ENCODE measurements around the gene CPA4. TPM values are rescaled to one million over a fixed set of nuclear protein-coding genes. Genes with fewer than 3 reads are reported as not detected.

The CPA4 gene
- total and polyA plus RNA-seq, 2 of the 13 experiments (the other 11 are each of a cell fraction or from before 2014, with no cell fraction given), result 0.20 to 0.22 TPM

DNA sequence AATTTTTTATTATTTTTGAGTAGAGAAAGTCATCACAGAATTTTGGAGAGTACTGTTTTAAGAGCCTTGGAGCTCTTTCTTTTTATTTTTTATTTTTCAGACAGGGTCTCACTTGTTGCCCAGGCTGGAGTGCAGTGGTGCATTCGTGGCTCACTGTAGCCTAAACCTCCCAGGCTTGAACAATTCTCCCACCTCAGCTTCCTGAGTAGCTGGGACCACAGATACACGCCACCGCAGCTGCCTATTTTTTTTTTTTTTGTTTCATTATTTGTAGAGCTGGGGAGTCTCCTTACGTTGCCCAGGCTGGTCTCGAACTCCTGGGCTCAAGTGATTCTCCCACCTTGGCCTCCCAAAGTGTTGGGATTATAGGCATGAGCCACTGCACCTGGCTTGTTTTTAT is 10.6 kb downstream of the CPA4 start:
- H3K9ac ChIP-seq (ENCODE audit: insufficient read depth, low read depth, low read length), result no peak overlapping the region
- H3K79me2 ChIP-seq (ENCODE audit: insufficient read depth, low read length), result no peaks in the 10 kb centered on the region
- H3K4me2 ChIP-seq (ENCODE audit: low read depth, low read length), result no peak overlapping the region
- DNase-seq (ENCODE audit: low spot score), result no peak
- no peaks in the 10 kb centered on the region for H3K36me3 ChIP-seq (replicated peaks in 1 of 2; ENCODE audit: control insufficient read depth in 1 of 2, insufficient read depth in 2 of 2, low read length in 2 of 2)
- ATAC-seq, result no peak
- H3K9me3 ChIP-seq (ENCODE audit: low read length), result no peaks in the 10 kb centered on the region
- intact Hi-C loops (cut with micrococcal nuclease; ENCODE audit: unreplicated experiment) (no loop called here), in situ Hi-C loops (cut with HindIII; ENCODE audit: extremely low pct_ligation_motif_present, low pct_unique_long_range_greater_than_20kb) (no loop called here)
- no peaks in the 10 kb centered on the region for H4K20me1 ChIP-seq (ENCODE audit: insufficient read depth, low read length)
- peaks cover 1 to 21% of the 10 kb centered on the region in 2 experiments; a peak in 2 of 5 replicates for H3K27me3 ChIP-seq (ENCODE audit: control insufficient read depth in 1 of 2, insufficient read depth in 2 of 2, low read length in 2 of 2)
- no TSS peak for BruUV-seq (replicated peaks)
- TF ChIP-seq NCOA2 (CRISPR knock-in tag; IDR thresholded peaks at IDR 0.05), result no peak
- TF ChIP-seq ZNF768 (CRISPR knock-in tag; IDR thresholded peaks at IDR 0.05), result no peak
- TF ChIP-seq PHF21A (CRISPR knock-in tag; IDR thresholded peaks at IDR 0.05), result no peak
- TF ChIP-seq ZNF713 (CRISPR knock-in tag; IDR thresholded peaks at IDR 0.05), result no peak
- TF ChIP-seq, protein P1, sequence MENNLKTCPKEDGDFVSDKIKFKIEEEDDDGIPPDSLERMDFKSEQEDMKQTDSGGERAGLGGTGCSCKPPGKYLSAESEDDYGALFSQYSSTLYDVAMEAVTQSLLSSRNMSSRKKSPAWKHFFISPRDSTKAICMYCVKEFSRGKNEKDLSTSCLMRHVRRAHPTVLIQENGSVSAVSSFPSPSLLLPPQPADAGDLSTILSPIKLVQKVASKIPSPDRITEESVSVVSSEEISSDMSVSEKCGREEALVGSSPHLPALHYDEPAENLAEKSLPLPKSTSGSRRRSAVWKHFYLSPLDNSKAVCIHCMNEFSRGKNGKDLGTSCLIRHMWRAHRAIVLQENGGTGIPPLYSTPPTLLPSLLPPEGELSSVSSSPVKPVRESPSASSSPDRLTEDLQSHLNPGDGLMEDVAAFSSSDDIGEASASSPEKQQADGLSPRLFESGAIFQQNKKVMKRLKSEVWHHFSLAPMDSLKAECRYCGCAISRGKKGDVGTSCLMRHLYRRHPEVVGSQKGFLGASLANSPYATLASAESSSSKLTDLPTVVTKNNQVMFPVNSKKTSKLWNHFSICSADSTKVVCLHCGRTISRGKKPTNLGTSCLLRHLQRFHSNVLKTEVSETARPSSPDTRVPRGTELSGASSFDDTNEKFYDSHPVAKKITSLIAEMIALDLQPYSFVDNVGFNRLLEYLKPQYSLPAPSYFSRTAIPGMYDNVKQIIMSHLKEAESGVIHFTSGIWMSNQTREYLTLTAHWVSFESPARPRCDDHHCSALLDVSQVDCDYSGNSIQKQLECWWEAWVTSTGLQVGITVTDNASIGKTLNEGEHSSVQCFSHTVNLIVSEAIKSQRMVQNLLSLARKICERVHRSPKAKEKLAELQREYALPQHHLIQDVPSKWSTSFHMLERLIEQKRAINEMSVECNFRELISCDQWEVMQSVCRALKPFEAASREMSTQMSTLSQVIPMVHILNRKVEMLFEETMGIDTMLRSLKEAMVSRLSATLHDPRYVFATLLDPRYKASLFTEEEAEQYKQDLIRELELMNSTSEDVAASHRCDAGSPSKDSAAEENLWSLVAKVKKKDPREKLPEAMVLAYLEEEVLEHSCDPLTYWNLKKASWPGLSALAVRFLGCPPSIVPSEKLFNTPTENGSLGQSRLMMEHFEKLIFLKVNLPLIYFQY (CRISPR knock-in tag; IDR thresholded peaks at IDR 0.05; ENCODE audit: borderline replicate concordance), result no peak
- TF ChIP-seq TBX3 (IDR thresholded peaks at IDR 0.05; ENCODE audit: borderline replicate concordance), result no peak
- TF ChIP-seq NFYB (CRISPR knock-in tag; IDR thresholded peaks at IDR 0.05), result no peak
- TF ChIP-seq MZF1 (CRISPR knock-in tag; IDR thresholded peaks at IDR 0.05; ENCODE audit: borderline replicate concordance), result no peak
- TF ChIP-seq, protein P2, sequence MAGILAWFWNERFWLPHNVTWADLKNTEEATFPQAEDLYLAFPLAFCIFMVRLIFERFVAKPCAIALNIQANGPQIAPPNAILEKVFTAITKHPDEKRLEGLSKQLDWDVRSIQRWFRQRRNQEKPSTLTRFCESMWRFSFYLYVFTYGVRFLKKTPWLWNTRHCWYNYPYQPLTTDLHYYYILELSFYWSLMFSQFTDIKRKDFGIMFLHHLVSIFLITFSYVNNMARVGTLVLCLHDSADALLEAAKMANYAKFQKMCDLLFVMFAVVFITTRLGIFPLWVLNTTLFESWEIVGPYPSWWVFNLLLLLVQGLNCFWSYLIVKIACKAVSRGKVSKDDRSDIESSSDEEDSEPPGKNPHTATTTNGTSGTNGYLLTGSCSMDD (CRISPR knock-in tag; IDR thresholded peaks at IDR 0.05), result no peak
- no peak for TF ChIP-seq ZNF431 (CRISPR knock-in tag; IDR thresholded peaks at IDR 0.05; ENCODE audit: borderline replicate concordance, low read depth)
- no peak overlapping the region for H3K27ac ChIP-seq (ENCODE audit: extremely low read length, insufficient read depth, low read length)
- no peak for FAIRE-seq
- 35% methylated on average over 5 of the region's 5 CpGs for WGBS (ENCODE audit: low lambda C conversion rate)
- ChIA-PET CTCF (ENCODE audit: low intra/inter-chr PET ratio, low total read pairs) (no interaction called here), POLR2A (no interaction called here)
- peaks cover 7% of the 10 kb centered on the region for H3K4me1 ChIP-seq (ENCODE audit: insufficient read depth, low read length)
- no peak overlapping the region for H3K4me3 ChIP-seq (replicated peaks in 1 of 3; ENCODE audit: insufficient read depth in 1 of 3, low read depth in 2 of 3, low read length in 3 of 3)
- no peak overlapping the region for H2AFZ ChIP-seq (ENCODE audit: low read length)
